HG03025 (cell line): ENCODE results near the gene HKDC1.

Source experiments
- ATAC-seq: cut with Tn5 transposase; IDR thresholded peaks from one replicate; pipeline ENCODE4 v1.9.1; 2021; ENCODE audit warnings: mild to moderate bottlenecking, moderate library complexity; ENCODE audit not compliant: unreplicated experiment, low FRiP score

The HKDC1 gene

DNA sequence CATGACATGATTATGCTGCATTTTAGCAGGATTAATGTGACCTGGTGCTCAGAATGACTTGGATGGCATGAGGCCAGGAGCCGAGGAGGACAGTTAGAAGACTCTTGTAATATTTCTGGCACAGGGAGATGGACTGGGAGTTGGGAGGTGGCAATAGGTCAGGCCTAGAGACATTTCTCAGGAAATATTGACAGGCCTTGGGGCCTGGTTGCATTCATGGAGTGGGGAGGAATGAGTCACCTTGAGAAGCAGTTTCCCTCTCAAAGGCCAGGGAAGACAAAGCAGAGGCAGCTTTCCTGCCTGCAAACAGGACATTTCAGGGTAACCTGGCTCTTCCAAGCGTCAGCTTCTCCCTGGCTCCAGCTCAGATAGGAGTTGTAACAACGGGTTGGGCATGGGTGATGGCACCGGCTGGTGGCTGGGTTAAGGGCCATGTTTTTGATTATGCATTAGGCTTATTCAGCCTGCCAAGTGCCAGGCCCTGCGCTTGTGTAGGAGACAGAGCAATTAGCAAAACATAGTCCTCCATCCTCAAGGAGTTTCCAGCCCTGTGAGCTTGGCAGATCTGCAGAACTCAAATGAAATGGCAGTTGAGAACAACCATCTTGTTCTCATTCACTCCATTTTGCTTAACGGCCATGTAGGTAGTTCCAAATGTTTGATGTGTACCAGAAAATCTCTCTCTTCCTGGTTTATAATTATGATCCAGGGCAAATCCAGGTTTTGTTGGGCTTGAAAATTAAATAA lies 96.4 kb downstream of the HKDC1 start:
- ATAC-seq, result no peak
